Posterior vena cava (tissue), 2 donors: ENCODE data around the gene PKNOX2. TPM values are rescaled to one million over a fixed set of nuclear protein-coding genes. Genes with fewer than 3 reads are reported as not detected.

Source experiments
- DNase-seq: peaks from one replicate; pipeline ENCODE4 v3.0.0-alpha.2; 2020; ENCODE audit warnings: low spot score
- intact Hi-C, 2 donors: fragments of 100-400 bp; cut with DNase I; formaldehyde crosslinking; loops; one replicate each; pipeline versions ENCODE4 v1.14.1 to v1.14.2; 2022 to 2023
- total RNA-seq, 2 donors: library from RNA; stranded (reverse); fragmentation: NEBNext Ultra II Directional; extraction: Animal tissue kit (Norgen Biotek cat#: 25700); gene quantifications; one replicate each; pipeline ENCODE4 v1.2.1, GENCODE V29; 2021
- donor health status: DM: yes; HTN: yes; CAD: no.
- donor health status: DM: yes; HTN: yes; CAD: no.

Gene PKNOX2
- total RNA-seq, 2 donors from 2014 or later: 8.2 to 8.3 TPM

DNA sequence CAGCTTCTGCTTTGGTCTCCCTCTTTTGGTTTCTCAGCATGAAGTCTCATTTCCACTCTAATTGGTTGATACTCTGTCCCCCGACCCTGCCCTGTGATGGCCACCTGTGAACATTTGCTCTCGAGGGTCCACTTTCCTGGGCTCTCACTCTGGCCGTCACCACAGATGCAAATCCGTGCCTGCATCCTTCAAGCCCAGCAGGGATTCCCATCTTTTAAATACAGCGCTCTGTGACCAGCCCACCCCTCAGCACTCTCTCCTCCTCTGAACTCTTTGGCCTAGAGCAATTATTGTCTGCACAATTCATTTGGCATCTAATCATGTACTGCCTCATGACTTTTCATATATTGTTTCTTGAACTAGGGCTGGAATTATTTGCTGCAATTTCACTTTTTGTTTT, 26.0 kb downstream of the PKNOX2 start:
- no peak for DNase-seq
- intact Hi-C loops: no loop called here

DNA sequence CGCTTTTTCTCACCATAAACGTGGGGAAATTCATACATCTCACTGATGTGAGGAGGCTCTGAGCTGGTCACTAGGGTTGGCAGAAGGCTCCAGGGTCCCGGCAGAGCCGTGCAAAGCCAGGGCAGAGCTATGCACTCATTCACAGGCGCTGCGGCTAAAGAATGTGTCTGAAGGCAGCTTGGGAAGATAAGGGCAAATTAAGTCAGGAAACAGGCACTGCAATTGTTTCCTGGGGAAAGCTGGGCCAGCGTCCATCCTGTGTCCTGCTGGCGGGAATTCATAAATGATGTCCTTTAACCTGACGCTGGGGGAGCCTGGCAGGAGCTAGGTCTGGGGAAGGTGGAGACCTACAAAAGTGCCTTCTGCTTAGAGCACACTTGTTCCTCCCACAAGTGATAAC, 27.6 kb downstream of the PKNOX2 start:
- no peak for DNase-seq
- intact Hi-C loops: no loop called here

DNA sequence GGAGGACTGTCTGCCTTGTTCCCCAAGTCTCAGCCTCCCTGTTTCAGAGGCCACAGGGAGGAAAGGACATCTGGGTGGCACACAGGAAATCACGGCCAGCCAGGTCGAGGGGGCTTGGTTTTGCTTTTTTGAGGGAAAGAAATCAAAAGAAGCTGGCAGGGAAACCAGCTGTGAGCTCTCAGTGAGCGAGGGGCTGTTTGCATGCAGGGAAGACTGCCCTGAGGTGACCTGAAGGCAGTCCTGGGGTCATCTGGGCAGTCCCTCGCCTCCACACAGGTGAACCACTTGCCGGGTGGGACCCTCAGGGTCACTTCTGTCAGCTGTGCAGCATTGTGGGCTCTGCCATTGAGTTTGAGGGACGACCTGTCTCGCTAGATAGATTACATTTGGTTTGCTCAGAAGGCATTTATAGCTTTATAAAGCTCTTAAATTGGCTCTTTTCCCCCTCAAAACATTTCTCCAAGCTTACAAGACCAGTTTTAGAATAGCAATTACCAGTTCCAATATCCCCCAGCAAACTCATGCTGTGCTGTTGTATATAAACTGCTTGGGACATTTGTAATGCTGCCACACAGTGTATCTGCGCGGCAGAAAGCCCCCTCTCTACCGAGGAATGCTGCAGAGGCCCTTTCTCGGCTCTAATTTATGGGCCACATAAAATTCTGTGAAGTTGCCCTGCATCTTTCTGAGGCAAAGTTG, 28.3 kb downstream of the PKNOX2 start:
- intact Hi-C loops: no loop called here
- no peak for DNase-seq

DNA sequence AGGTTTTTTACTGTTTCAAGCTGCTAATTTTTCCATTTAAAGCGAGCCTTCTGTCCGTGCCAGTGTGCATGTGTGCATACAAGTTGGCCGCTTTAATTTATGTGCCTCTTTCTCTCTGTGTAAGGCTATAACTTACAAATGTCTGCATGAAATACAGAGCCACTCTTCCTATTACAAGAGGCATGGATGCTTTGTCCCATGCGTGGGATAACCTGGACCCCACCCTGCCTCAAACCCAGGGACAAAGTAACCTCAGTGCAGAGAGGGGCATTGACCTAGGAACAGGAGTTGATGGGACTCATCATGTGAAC, 28.8 kb downstream of the PKNOX2 start:
- intact Hi-C loops: no loop called here
- no peak for DNase-seq

DNA sequence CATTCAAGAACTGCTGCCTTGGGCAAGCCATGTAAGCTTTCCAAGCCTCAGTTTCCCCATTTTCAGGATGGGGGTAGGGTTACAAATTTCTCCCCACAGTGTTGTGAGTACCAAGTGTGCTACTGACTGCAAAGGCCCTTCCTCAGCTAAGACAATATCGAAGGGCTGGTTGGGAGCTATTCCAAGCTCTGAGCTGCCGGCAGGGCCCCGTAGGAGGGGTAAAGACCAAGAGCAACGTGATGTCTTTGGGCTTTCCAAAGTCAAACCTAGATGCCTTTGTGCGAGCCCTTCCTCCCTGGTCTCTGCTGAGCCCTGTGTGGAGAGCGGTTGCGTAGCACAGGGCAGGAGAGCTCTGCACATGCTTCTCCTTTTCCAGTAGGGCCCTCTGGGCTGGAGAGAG, 29.3 kb downstream of the PKNOX2 start:
- DNase-seq: no peak
- intact Hi-C loops: no loop called here

DNA sequence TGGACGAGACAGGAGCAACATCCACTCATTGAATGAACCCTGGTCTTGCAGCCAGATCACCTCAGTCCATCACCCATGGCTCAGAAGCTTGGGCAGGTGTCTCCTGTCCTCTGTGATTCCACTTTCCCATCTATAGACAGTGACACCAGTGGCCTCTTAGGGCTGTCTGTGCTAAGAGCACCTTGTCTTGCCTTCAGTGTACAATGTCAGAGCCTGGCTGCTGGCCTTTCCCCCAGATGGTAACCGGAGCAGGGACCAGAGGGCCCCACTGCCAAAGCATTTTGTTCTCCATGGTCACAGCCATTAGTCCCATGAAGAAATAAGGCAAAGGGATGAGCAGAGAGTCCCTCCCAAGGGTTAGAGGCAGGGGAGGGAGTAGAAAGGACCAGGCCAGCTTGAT, 35.4 kb downstream of the PKNOX2 start:
- intact Hi-C loops: no loop called here
- DNase-seq: no peak

DNA sequence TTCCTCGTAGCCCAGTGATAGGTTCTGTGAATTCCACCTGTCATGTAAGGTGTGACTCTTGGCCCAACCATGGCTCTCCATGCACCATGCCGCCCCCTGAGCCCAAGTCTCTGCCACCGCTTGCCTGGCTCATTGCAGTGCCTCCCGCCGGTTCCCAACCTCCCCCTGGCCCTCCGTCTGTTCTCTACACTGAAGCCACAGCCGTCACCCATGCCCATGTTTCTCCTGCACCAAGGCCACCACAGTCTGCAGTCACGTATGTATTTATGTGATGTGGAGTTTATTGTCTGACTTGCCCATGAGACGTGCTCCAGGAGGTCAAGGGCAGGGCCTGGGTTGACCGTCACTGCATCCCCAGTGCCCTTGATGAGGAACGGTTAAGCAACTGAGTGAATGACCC, 35.9 kb downstream of the PKNOX2 start:
- DNase-seq: no peak
- intact Hi-C loops: no loop called here

DNA sequence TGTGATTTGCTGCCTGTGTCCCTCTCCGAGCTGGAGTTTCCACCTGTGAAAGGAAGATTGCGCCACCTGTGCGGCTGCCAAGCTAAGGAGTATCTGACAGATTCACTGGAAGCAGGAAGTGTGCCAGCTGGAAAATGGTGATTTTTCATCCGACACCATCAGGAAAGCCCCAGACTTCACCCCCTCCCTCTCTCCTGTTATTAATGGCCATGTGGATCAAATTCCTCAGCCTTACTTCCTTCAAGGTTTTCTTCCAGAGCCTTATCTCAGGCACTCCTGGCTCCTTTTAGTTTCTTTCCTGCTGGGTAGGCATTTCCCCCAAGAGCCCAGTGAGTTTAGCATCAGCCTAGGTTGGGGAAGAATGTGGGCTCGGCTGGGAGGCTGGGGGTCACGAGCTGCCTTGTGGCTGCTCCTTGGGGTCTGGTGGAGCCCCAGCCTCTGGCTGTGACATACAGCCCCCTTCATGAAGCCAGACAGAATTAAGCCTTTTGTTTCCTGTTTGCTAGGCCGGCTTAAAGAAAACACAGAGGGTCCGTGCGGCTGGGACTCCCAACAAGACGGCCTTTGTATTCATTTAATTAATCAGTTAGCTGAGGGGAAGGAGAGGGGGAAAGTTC, 37.1 kb downstream of the PKNOX2 start:
- DNase-seq: no peak
- intact Hi-C loops: no loop called here

DNA sequence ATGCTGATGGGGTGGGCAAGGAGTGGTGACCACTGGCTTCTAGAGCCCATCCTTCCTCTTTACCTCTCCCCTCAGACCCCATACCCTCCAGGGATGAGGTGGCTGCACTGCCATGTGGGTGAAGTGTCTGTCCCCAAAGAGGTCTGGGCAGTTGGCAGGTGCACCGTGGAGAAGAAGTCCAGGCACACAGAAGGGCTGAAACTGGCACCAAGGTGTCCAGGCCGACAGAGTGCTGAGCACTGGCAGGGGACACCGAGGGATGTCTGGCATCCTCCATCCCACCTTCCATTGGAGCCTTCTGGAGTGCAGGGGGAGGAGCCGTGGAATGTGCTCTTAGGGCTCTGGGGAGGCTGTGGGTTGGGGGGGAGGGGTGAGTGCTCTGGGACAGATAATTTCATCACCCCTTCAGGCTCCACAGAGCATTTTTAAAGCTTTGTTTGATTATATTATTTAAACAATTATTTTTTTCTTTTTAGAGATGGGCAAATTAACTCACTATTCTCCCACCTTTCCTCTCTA, 37.9 kb downstream of the PKNOX2 start:
- no peak for DNase-seq
- intact Hi-C loops: no loop called here

DNA sequence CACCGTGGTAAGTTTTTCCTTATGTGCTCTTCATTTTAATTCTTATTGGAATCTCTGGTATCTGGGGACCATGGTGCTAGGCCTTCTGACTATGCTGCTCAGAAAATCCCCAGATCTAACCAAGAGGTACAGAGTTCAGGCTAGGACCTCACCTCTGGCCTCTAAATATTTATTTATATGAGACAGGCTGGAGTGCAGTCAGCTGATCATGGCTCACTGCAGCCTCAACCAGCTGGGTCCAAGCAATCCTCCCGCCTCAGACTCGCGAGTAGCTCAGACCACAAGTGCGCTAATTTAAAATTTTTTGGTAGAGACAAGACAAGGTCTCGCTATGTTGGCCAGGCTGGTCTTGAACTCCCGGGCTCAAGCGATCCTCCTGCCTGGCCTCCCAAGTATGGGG, 38.4 kb downstream of the PKNOX2 start:
- intact Hi-C loops: no loop called here
- DNase-seq: no peak

DNA sequence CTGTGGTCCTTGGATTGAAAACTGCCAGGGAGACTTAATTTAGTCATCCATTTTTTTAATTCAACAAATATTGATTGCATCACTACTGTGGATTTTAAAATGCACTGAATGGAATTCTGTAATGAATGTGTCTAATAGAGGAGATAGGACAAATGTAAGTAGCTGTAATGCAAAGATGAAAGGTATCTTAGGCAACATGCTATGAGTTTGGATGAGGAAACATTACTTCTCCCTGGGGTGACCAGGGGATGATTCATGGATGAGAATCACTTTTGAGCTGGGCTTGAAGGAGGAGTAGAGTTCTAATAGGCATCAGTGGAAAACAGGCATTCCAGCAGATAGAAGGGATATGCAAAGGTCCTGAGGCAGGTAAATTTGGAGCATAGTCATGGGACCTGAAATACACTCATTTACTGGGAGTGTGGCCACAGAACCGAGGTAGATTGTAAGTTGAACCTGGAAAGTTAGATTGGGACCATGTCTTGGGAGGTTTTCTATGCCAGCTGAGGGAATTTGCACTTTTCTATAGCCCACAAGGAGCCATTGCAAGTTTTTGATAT, 43.4 kb downstream of the PKNOX2 start:
- intact Hi-C loops: loop anchor here in 1 of 2 donors (2.0 kb wide), 1 partner anchor 75 kb away; no protein-coding TSS in a partner anchor
- peak; percentile 5 for DNase-seq

DNA sequence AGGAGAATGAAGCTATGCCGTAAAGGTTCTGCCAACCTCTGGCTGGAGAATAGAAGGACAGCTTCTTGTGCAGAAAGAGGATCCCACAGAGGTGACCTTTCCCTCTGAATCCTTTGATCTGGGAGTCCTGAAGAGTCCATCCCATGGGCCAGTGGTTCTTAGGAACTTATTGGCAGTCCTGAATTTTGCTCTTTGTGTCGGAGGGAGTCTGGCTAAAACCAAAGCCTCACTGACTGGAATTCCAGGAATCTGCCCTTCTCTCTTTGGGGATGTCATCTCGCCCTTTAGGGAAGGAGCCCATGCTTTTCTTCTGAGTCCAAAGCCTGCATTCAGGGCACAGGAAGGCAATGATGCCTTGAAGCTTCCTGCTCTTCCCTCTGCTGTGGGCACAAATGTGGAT, 45.5 kb downstream of the PKNOX2 start:
- intact Hi-C loops: no loop called here

DNA sequence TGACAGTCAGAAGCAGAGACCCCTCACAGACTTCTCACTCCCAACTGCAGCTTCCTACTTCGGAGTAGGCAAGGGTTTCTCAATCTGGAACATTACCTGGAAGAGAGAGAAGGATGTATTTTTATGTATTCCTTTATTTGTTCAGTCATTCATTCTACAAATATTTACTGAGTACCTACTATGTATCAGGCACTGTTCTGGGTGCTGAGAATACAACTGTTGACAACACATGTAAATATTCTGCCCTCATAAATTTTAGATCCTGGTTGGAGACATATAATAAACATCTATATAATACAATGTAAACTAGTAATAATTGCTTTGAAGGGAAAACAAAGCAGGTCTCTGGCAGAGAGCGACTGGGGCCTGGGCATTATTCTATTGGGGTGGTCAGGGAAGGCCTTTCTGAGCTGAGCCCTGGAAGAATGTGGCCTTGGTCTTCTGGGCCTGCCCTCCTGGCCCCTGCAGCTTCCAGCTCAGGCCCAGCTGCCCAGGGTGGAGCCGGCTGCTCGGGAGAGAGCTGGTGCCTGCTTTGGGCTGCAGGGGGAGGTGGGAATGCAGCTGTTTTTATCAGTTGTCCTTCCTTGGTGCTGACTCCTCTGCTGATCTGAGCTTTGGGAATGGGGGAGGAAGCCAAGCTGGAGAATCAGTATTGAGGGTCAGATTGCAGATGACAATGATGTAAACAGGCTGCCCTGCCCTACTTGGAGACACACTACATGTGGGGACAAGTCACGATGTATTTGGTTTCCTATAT, 46.8 kb downstream of the PKNOX2 start:
- intact Hi-C loops: no loop called here

More for the DNA sequence above, 45.5 kb downstream of the PKNOX2 start:
- no peak for DNase-seq

DNA sequence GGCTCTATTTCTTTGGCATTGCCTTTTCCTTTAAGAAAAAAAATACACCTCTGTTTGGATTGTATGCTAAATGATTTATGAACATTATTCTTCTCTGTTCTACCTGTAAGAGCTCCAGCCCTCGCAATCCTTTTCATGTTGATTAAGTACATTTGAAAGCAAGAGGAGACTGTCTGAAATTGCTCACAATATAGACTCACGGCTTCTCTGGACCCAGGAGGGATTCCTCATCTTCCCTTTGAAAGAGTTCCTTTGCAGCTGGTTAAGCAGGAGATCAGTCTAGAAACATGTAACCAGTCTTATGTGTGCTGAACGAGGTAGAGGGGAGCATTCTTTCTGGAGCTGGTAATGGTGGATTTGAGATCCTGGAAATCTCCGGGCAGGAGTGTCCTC, 47.4 kb downstream of the PKNOX2 start:
- intact Hi-C loops: no loop called here
- DNase-seq: no peak

More for the DNA sequence above, 46.8 kb downstream of the PKNOX2 start:
- DNase-seq: peak; percentile 40

DNA sequence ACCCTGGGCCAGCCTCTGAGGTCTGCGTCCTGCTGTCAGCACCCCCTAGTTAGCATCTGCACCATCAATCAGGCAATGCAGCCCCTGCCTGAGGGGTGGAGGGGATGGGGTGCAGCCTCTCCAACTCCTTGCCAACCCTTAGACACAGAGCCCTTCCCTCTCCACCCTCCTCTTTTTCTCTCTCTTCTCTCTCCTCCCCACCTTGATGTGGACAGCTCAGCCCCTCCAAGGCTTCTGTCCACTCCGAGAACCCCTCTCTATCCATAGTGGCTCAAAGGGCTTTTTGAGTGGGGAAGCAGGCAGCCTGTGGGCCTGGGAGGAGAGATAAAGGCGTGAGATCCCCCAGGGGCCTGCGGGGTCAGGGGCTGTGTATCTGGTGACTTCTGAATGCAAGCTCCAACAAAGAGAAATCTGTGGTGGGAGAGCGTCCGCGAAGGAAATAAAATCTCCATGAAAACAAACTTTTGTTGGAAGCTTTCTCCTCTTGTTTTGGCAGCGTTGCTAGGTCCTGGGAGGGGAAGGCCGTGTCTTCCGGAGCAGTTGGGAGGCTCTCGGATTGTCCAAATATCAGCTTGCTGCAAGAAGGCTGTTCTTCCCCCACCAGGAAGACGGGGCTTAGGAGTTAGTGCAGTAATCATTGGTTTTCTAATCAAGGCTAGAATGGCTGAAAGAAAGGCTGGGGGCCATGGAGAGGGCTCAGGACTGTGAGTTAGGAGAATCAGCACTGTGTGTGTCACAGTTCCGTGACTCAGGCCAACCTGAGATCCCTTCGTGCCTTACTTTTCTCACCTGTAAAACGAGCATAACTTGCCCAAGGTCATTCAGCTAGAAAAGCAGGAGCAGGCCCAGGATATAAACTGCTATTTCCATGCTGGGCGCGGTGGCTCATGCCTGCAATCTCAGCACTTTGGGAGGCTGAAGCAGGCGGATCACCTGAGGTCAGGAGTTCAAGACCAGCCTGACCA, 50.3 kb downstream of the PKNOX2 start:
- intact Hi-C loops: no loop called here
- peak; percentile 64 for DNase-seq

DNA sequence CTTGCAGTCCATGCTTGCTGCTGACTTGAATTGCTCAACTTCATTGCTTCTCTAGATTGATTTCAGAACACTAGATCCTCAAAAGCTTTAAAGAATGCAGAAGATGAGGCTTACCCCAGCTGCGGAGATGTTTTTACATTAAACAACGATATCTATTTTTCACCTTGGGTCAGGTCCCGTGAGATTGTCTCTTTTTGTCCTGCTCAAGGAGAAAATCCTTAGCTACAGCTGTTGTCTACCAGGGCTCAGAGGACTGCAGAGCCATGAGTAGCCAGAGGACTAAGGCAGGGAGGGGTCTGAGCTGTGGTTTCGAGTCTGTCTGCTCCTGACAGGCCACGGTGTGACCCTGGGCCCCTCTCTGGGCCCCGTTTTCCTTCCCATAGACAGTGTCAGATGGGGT, 51.4 kb downstream of the PKNOX2 start:
- intact Hi-C loops: no loop called here
- no peak for DNase-seq

DNA sequence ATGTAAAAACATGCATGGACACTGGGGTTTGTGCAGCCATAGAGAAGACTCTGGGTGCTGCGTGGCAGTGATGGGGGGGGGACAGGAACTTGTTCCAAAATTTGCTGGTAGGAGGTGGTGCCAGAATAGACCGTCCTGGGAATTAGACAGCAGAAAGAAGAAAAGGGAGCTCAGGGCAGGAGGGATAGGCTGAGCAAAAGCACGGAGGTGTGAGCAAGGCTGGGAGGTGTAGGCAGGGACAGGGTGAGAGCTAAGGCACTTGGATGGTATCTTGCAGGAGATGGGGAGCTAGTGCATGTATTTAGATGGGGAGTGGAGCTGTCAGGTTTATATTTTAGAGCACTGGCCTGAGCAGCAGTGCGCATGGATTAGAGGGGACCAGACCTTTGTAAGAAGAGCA, 53.8 kb downstream of the PKNOX2 start:
- DNase-seq: peak; percentile 68

DNA sequence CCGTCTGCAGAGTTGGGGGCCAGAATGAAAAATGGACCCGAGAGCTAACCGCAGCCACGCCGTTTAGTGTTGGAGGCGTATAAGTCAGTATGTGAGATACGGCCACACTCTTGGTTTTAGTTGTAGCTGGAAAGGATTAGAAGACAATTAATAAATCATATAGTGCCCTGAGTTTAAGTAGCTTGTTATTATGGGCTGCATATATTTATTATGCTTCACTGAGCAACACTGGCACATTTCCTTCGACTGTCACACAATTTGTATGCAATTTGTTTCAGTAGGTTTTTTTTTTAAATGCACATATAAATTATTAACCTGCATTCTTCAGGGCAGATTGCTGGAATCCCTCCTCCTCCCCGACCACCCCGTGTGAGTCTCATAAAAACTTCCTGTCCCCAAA, 56.9 kb downstream of the PKNOX2 start:
- DNase-seq: no peak

More for the DNA sequence above, 53.8 kb downstream of the PKNOX2 start:
- intact Hi-C loops: no loop called here

DNA sequence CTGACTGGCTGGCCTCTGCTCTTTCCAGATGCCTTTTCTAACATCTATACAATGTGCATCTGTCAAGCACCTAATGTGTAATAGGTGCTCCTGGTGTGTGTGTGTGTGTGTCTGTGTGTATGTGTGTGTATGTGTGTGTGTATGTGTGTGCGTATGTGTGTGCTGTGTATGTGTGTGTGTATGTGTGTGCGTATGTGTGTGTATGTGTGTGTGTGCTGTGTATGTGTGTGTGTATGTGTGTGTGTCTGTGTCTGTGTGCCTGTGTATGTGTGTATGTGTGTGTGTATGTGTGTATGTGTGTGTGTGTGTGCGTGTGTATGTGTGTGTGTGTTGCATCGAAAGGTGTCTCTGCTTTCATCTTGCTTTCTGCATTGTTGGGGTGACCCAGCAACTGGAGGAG, 57.9 kb downstream of the PKNOX2 start:
- no peak for DNase-seq
- intact Hi-C loops: no loop called here

More for the DNA sequence above, 56.9 kb downstream of the PKNOX2 start:
- intact Hi-C loops: no loop called here
